H9 (cell line): Measurements from ENCODE around the gene MLPH. TPM values are rescaled to one million over a fixed set of nuclear protein-coding genes. Genes with fewer than 3 reads are reported as not detected.

ENCODE experiments used
- DNase-seq: peaks from one replicate; pipeline ENCODE4 v3.0.0-alpha.2; 2017
- H2AFZ ChIP-seq: one replicate; pipeline ENCODE4 v1.6.1; 2013; ENCODE audit warnings: mild to moderate bottlenecking, low read length, control low read depth, moderate library complexity
- H2AK5ac ChIP-seq: 2 replicates; pipeline ENCODE4 v1.6.1; 2013; ENCODE audit warnings: low read length, control low read depth, mixed read lengths; ENCODE audit not compliant: insufficient read length
- H2BK120ac ChIP-seq: one replicate; pipeline ENCODE4 v1.6.1; 2013; ENCODE audit warnings: low read depth, mild to moderate bottlenecking, low read length, control low read depth, inconsistent platforms; ENCODE audit not compliant: poor library complexity, severe bottlenecking
- H2BK12ac ChIP-seq: 2 replicates; pipeline ENCODE4 v1.6.1; 2013; ENCODE audit warnings: low read length, control low read depth, mixed read lengths, low read depth; ENCODE audit not compliant: insufficient read length
- H2BK15ac ChIP-seq: 2 replicates; pipeline ENCODE4 v1.6.1; 2013; ENCODE audit warnings: low read depth, low read length, control low read depth
- H2BK20ac ChIP-seq: one replicate; pipeline ENCODE4 v1.6.1; 2013; ENCODE audit warnings: low read depth, mild to moderate bottlenecking, low read length, control low read depth, inconsistent platforms; ENCODE audit not compliant: poor library complexity, severe bottlenecking
- H2BK5ac ChIP-seq: 2 replicates; pipeline ENCODE4 v1.6.1; 2013; ENCODE audit warnings: low read length, control low read depth, mixed read lengths; ENCODE audit not compliant: insufficient read length
- H3K14ac ChIP-seq: 2 replicates; pipeline ENCODE4 v1.6.1; 2013; ENCODE audit warnings: low read length, control low read depth; ENCODE audit not compliant: insufficient read depth
- H3K18ac ChIP-seq: 2 replicates; pipeline ENCODE4 v1.6.1; 2013; ENCODE audit warnings: low read depth, mild to moderate bottlenecking, mixed read lengths, low read length, control low read depth; ENCODE audit not compliant: insufficient read length
- H3K23ac ChIP-seq: 2 replicates; pipeline ENCODE4 v1.6.1; 2013; ENCODE audit warnings: low read length, control low read depth, mixed read lengths, low read depth; ENCODE audit not compliant: insufficient read length
- H3K23me2 ChIP-seq: 2 replicates; pipeline ENCODE4 v1.6.1; 2013; ENCODE audit warnings: low read depth, mild to moderate bottlenecking, mixed read lengths, low read length, control low read depth; ENCODE audit not compliant: insufficient read length, poor library complexity, severe bottlenecking
- H3K27ac ChIP-seq: 2 replicates; pipeline ENCODE4 v1.5.1; 2013; ENCODE audit warnings: low read length, control low read depth, mixed read lengths, low read depth; ENCODE audit not compliant: insufficient read length
- H3K27me3 ChIP-seq: 2 replicates; pipeline ENCODE4 v1.6.1; 2013; ENCODE audit warnings: low read length, control low read depth, inconsistent platforms; ENCODE audit not compliant: insufficient read depth
- H3K4ac ChIP-seq: 2 replicates; pipeline ENCODE4 v1.6.1; 2013; ENCODE audit warnings: low read depth, mild to moderate bottlenecking, control low read depth, inconsistent platforms, low read length, moderate library complexity
- H3K4me1 ChIP-seq: 2 replicates; pipeline ENCODE4 v1.6.1; 2013; ENCODE audit warnings: low read length, control low read depth, inconsistent platforms; ENCODE audit not compliant: insufficient read depth
- H3K4me2 ChIP-seq: 2 replicates; pipeline ENCODE4 v1.6.1; 2013; ENCODE audit warnings: low read length, control low read depth, mixed read lengths; ENCODE audit not compliant: insufficient read length, insufficient read depth
- H3K56ac ChIP-seq: 2 replicates; pipeline ENCODE4 v1.6.1; 2013; ENCODE audit warnings: low read depth, mild to moderate bottlenecking, mixed read lengths, low read length, control low read depth; ENCODE audit not compliant: insufficient read length
- H3K79me1 ChIP-seq: 2 replicates; pipeline ENCODE4 v1.6.1; 2013; ENCODE audit warnings: low read depth, mild to moderate bottlenecking, moderate library complexity, low read length, control low read depth, inconsistent platforms; ENCODE audit not compliant: insufficient read depth, poor library complexity, severe bottlenecking
- H3K79me2 ChIP-seq: 2 replicates; pipeline ENCODE4 v1.6.1; 2013; ENCODE audit warnings: low read length, control low read depth, inconsistent platforms; ENCODE audit not compliant: insufficient read depth
- H3K9ac ChIP-seq: 2 replicates; pipeline ENCODE4 v1.6.1; 2013; ENCODE audit warnings: low read length, control low read depth, mixed read lengths; ENCODE audit not compliant: insufficient read length; ENCODE audit errors: extremely low read depth
- H3K9me3 ChIP-seq: one replicate; pipeline ENCODE4 v1.6.1; 2013; ENCODE audit warnings: low read depth, low read length, inconsistent platforms; ENCODE audit not compliant: control insufficient read depth
- H3T11ph ChIP-seq: one replicate; pipeline ENCODE4 v1.6.1; 2013; ENCODE audit warnings: mild to moderate bottlenecking, low read length, control low read depth, inconsistent platforms
- H4K20me1 ChIP-seq: one replicate; pipeline ENCODE4 v1.6.1; 2013; ENCODE audit not compliant: control insufficient read depth, insufficient read length, insufficient read depth
- H4K5ac ChIP-seq: 2 replicates; pipeline ENCODE4 v1.6.1; 2013; ENCODE audit warnings: low read depth, mild to moderate bottlenecking, mixed read lengths, low read length, control low read depth; ENCODE audit not compliant: insufficient read length
- H4K8ac ChIP-seq: replicated peaks from 2 replicates; pipeline ENCODE4 v1.6.1; 2013; ENCODE audit warnings: low read length, control low read depth, mixed read lengths, low read depth; ENCODE audit not compliant: insufficient read length
- H4K91ac ChIP-seq: 2 replicates; pipeline ENCODE4 v1.6.1; 2013; ENCODE audit warnings: low read depth, mild to moderate bottlenecking, moderate library complexity, mixed read lengths, low read length, control low read depth; ENCODE audit not compliant: insufficient read length
- H3K27ac Mint-ChIP-seq, 3 experiments: 2 replicates in 2 of 3; 3 replicates in 1 of 3; pipeline ENCODE4 v1.8.0; 2020 to 2021; ENCODE audit warnings: mixed read lengths in 3 of 3, mild to moderate bottlenecking in 1 of 3, moderate library complexity in 1 of 3
- H3K27me3 Mint-ChIP-seq: 2 replicates; pipeline ENCODE4 v1.8.0; 2021; ENCODE audit warnings: low read depth, mild to moderate bottlenecking, moderate library complexity, mixed read lengths
- H3K36me3 Mint-ChIP-seq, 3 experiments: 2 replicates in 2 of 3; 3 replicates in 1 of 3; pipeline ENCODE4 v1.8.0; 2020 to 2021; ENCODE audit warnings: low read depth in 3 of 3, mixed read lengths in 3 of 3; ENCODE audit not compliant: insufficient read depth in 1 of 3
- H3K4me1 Mint-ChIP-seq, 2 experiments: 2 replicates each; pipeline ENCODE4 v1.8.0; 2020; ENCODE audit warnings: mixed read lengths in 2 of 2
- H3K4me3 Mint-ChIP-seq, 2 experiments: 2 replicates in 1 of 2; 3 replicates in 1 of 2; pipeline ENCODE4 v1.8.0; 2020 to 2021; ENCODE audit warnings: mild to moderate bottlenecking in 2 of 2, mixed read lengths in 2 of 2, moderate library complexity in 1 of 2
- H3K9me3 Mint-ChIP-seq, 2 experiments: 2 replicates in 1 of 2; 3 replicates in 1 of 2; pipeline ENCODE4 v1.8.0; 2020; ENCODE audit warnings: mild to moderate bottlenecking in 2 of 2, mixed read lengths in 2 of 2, moderate library complexity in 1 of 2
- WGBS: extraction: QIAGEN DNeasy Blood & Tissue Kit; methylation state at CpG from one replicate; pipeline ENCODE4 v1.1.7; 2013; ENCODE audit warnings: missing lambda C conversion rate, low lambda C conversion rate, mixed read lengths; ENCODE audit not compliant: insufficient read length; ENCODE audit errors: extremely low coverage; 5-methylcytosine and 5-hydroxymethylcytosine counted together
- total RNA-seq: library from RNA; stranded (reverse); gene quantifications from 2 replicates; pipeline ENCODE4 v1.2.1, GENCODE V29; 2021
- TF ChIP-seq, protein P1 (sequence below): fragments of 200-600 bp; sonication (generic); conservative IDR thresholded peaks from 3 replicates; pipeline ENCODE4 v1.8.0; 2021; ENCODE audit warnings: antibody characterized with exemption, mild to moderate bottlenecking

MLPH gene
- total RNA-seq, 1 experiment from 2014 or later: 3.4 TPM

DNA sequence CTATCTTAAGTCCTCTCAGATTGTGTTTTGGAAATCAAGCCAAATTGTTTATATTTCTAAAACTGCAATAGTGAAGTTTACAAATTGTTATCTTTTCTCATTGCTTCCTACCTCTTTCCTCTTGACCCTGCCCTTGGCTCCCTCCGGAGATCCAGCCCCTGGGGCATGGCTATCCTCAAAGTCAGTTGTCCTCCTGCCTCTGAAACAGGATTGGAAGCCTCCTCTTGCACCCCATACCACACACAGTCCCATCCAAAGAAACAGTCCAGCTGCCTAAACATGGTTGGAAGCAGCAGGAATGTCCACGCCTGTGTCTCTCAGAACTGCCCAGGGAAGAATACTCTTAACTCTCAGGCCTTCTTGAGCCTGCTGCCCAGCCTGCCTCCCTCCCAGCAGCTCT lies 43.0 kb upstream of the MLPH start:
- no peak overlapping the region for H2AFZ ChIP-seq
- no peak overlapping the region for H3K4ac ChIP-seq
- whole genome bisulfite sequencing: no CpG with 5 or more reads among the region's 2 CpGs
- H2AK5ac ChIP-seq: no peak overlapping the region
- H3K4me1 Mint-ChIP-seq: no peaks in the 10 kb centered on the region
- H3K36me3 Mint-ChIP-seq: no peaks in the 10 kb centered on the region
- no peaks in the 10 kb centered on the region for H4K20me1 ChIP-seq
- H3K9ac ChIP-seq: no peak overlapping the region
- H2BK15ac ChIP-seq: no peak overlapping the region
- H3K79me1 ChIP-seq: no peaks in the 10 kb centered on the region
- no peak overlapping the region for H2BK20ac ChIP-seq
- H2BK120ac ChIP-seq: no peak overlapping the region
- no peak overlapping the region for H2BK12ac ChIP-seq
- peaks cover 26% of the 10 kb centered on the region for H3K27me3 Mint-ChIP-seq
- H4K5ac ChIP-seq: no peak overlapping the region
- no peaks in the 10 kb centered on the region for H3K4me1 ChIP-seq
- DNase-seq: no peak
- no peak overlapping the region for H3K56ac ChIP-seq
- no peak overlapping the region for H3K18ac ChIP-seq
- H4K91ac ChIP-seq: no peak overlapping the region
- H3K79me2 ChIP-seq: no peaks in the 10 kb centered on the region
- H3K27ac Mint-ChIP-seq: no peak overlapping the region
- H3K14ac ChIP-seq: no peak overlapping the region
- H3K23ac ChIP-seq: no peak overlapping the region
- no peak overlapping the region for H2BK5ac ChIP-seq
- TF ChIP-seq, protein P1, sequence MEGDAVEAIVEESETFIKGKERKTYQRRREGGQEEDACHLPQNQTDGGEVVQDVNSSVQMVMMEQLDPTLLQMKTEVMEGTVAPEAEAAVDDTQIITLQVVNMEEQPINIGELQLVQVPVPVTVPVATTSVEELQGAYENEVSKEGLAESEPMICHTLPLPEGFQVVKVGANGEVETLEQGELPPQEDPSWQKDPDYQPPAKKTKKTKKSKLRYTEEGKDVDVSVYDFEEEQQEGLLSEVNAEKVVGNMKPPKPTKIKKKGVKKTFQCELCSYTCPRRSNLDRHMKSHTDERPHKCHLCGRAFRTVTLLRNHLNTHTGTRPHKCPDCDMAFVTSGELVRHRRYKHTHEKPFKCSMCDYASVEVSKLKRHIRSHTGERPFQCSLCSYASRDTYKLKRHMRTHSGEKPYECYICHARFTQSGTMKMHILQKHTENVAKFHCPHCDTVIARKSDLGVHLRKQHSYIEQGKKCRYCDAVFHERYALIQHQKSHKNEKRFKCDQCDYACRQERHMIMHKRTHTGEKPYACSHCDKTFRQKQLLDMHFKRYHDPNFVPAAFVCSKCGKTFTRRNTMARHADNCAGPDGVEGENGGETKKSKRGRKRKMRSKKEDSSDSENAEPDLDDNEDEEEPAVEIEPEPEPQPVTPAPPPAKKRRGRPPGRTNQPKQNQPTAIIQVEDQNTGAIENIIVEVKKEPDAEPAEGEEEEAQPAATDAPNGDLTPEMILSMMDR: no peak
- H3K23me2 ChIP-seq: no peaks in the 10 kb centered on the region
- no peak overlapping the region for H3K27ac ChIP-seq
- H4K8ac ChIP-seq: no peak overlapping the region
- H3K27me3 ChIP-seq: no peaks in the 10 kb centered on the region
- no peak overlapping the region for H3T11ph ChIP-seq
- H3K9me3 ChIP-seq: no peaks in the 10 kb centered on the region
- no peak overlapping the region for H3K4me3 Mint-ChIP-seq
- H3K4me2 ChIP-seq: no peak overlapping the region
- H3K9me3 Mint-ChIP-seq: peaks cover 3 to 4% of the 10 kb centered on the region in 2 experiments; a peak in 2 of 5 replicates
